HL-60 (cell line): ENCODE results near the gene NPAS1.

Source experiments
- DNase-seq, 2 experiments: peaks; one replicate each; pipeline ENCODE4 v3.0.0-alpha.2; 2010 to 2020; ENCODE audit warnings: low read depth in 1 of 2, low spot score in 1 of 2
- H3K27ac ChIP-seq: fragments of 250-450 bp; sonication (Bioruptor Pico); replicated peaks from 2 replicates; pipeline ENCODE4 v1.5.1; 2020; ENCODE audit warnings: mild to moderate bottlenecking, moderate library complexity
- H3K27me3 ChIP-seq: fragments of 250-450 bp; sonication (Bioruptor Pico); 2 replicates; pipeline ENCODE4 v1.5.1; 2021; ENCODE audit warnings: mild to moderate bottlenecking, moderate library complexity; ENCODE audit not compliant: insufficient read depth, poor library complexity, severe bottlenecking
- H3K4me3 ChIP-seq: replicated peaks from 2 replicates; pipeline ENCODE4 v1.5.1; 2011; ENCODE audit warnings: mild to moderate bottlenecking, control low read depth, low read length; ENCODE audit not compliant: insufficient read depth
- GABPA ChIP-seq: IDR thresholded peaks from 2 replicates; pipeline ENCODE4 v1.6.1; 2012; ENCODE audit warnings: low read depth
- POLR2AphosphoS5 ChIP-seq: IDR thresholded peaks from 2 replicates; pipeline ENCODE4 v1.6.1; 2012; ENCODE audit warnings: low read depth
- SPI1 ChIP-seq: IDR thresholded peaks from 2 replicates; pipeline ENCODE4 v1.6.1; 2012; ENCODE audit warnings: low read depth, mild to moderate bottlenecking, borderline replicate concordance
- TF ChIP-seq, protein P1 (sequence below): IDR thresholded peaks from 2 replicates; pipeline ENCODE4 v1.6.1; 2012; ENCODE audit warnings: low read depth; ENCODE audit not compliant: insufficient replicate concordance
- TF ChIP-seq, protein P2 (sequence below): IDR thresholded peaks from one replicate; pipeline ENCODE4 v1.5.1; 2011; ENCODE audit warnings: low read length, control low read depth, inconsistent platforms; ENCODE audit not compliant: insufficient read depth

NPAS1 gene

DNA sequence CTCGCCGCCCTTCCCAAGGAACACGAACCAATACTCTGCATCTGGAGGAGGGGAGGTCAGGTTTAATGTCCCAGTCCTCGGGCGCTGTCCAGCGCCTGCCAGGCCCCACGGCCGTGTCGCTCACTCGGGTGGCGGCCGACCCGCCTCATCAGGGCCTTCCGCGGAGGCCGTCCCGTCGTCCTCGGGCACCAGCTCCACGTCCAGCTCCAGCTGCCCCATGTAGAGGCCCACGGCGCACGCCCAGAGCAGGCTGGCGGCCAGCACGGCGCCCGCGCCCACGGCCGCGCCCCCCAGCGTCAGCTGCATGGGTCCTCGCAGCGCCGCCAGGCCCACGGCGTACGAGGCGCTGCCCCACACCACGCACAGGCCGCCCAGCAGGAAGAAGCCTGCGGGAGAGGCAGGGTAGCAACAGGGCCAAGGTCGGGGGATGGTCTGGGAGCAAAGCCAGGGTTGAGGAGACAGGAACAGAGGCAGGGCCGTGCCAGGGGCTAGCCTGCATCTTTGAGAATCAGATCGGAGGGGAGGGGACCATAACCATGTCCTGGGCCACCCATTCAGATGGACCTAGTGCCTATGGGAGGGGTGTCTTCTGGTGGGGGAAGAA lies 26.3 kb downstream of the NPAS1 start:
- Histone ChIP-seq H3K27ac (no peak overlapping the region), H3K27me3 (no peaks in the 10 kb centered on the region), H3K4me3 (no peak overlapping the region)
- TF ChIP-seq SPI1 = no peak
- TF ChIP-seq, protein P1, sequence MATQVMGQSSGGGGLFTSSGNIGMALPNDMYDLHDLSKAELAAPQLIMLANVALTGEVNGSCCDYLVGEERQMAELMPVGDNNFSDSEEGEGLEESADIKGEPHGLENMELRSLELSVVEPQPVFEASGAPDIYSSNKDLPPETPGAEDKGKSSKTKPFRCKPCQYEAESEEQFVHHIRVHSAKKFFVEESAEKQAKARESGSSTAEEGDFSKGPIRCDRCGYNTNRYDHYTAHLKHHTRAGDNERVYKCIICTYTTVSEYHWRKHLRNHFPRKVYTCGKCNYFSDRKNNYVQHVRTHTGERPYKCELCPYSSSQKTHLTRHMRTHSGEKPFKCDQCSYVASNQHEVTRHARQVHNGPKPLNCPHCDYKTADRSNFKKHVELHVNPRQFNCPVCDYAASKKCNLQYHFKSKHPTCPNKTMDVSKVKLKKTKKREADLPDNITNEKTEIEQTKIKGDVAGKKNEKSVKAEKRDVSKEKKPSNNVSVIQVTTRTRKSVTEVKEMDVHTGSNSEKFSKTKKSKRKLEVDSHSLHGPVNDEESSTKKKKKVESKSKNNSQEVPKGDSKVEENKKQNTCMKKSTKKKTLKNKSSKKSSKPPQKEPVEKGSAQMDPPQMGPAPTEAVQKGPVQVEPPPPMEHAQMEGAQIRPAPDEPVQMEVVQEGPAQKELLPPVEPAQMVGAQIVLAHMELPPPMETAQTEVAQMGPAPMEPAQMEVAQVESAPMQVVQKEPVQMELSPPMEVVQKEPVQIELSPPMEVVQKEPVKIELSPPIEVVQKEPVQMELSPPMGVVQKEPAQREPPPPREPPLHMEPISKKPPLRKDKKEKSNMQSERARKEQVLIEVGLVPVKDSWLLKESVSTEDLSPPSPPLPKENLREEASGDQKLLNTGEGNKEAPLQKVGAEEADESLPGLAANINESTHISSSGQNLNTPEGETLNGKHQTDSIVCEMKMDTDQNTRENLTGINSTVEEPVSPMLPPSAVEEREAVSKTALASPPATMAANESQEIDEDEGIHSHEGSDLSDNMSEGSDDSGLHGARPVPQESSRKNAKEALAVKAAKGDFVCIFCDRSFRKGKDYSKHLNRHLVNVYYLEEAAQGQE = peak; percentile 65
- DNase-seq = no peak

DNA sequence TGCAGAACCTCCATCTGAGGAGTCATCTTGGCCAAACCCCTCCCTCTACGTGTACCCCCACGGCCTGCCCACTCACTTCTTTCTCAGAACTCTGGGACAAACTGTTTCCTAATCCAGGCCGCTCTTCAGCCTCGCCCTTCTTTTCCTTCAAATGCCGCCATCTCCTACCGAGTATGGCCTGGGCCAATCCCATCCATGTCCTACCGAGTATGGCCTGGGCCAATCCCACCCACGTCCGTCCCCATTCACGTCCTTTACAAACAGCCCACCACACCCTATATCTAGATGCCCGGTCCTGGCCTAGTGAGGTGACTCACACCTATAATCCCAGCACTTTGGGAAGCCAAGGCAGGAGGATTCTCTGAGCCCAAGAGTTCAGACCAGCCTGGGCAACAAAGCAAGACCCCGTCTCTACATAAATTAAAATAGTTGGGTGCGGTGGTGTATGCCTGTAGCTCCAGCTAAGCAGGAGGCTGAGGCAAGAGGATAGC lies 27.7 kb downstream of the NPAS1 start:
- H3K27ac ChIP-seq = no peak overlapping the region
- peak overlapping the region; percentile 92 for H3K4me3 ChIP-seq
- no peak for DNase-seq
- H3K27me3 ChIP-seq = no peaks in the 10 kb centered on the region
- TF ChIP-seq, protein P2, sequence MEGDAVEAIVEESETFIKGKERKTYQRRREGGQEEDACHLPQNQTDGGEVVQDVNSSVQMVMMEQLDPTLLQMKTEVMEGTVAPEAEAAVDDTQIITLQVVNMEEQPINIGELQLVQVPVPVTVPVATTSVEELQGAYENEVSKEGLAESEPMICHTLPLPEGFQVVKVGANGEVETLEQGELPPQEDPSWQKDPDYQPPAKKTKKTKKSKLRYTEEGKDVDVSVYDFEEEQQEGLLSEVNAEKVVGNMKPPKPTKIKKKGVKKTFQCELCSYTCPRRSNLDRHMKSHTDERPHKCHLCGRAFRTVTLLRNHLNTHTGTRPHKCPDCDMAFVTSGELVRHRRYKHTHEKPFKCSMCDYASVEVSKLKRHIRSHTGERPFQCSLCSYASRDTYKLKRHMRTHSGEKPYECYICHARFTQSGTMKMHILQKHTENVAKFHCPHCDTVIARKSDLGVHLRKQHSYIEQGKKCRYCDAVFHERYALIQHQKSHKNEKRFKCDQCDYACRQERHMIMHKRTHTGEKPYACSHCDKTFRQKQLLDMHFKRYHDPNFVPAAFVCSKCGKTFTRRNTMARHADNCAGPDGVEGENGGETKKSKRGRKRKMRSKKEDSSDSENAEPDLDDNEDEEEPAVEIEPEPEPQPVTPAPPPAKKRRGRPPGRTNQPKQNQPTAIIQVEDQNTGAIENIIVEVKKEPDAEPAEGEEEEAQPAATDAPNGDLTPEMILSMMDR = no peak
- TF ChIP-seq GABPA (no peak), SPI1 (no peak), POLR2AphosphoS5 (no peak)
- TF ChIP-seq, protein P1 = no peak

DNA sequence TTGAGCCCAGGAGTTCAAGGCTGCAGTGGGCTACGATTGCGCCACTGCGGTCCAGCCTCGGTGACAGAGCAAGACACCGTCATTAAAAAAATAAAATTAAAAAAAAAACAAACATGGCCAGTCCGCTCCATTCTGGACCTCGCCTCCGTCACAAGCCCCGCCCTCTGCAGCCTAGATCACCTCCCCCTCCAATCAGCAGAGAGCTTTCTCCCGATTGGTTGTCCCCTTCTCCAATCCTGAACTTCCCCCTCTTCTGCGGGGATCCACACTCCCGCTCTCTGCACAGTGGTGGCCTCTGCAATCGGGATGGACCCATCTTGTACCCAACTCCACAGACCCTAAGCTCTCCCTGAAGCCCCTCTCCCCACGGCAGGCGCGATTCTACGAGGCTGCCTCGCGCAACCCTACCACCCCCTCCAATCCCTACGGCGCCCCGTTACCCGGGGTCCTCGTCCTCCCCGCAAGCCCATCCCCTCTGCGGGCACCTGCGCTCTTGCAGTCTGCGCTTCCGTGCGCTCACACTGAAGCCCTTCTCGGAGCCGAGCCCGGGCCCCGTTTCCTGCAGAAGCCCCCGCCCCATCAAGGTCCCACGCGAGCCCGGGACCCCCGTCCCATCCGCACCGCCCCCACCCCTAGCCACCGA lies 28.2 kb downstream of the NPAS1 start:
- H3K27ac ChIP-seq = peak overlapping the region; percentile 58
- TF ChIP-seq, protein P2 = no peak
- TF ChIP-seq POLR2AphosphoS5 = peak; percentile 28; the same call in 1 of the 2 replicates
- no peak for TF ChIP-seq GABPA
- TF ChIP-seq, protein P1 = peak; percentile 25
- no peak for TF ChIP-seq SPI1
- DNase-seq = peak; percentile 89 to 91

More for the DNA sequence above, 28.2 kb downstream of the NPAS1 start:
- Histone ChIP-seq H3K4me3 (peak overlapping the region; percentile 92), H3K27me3 (no peaks in the 10 kb centered on the region)
